IMR-90 (cell line): ENCODE measurements around the gene CILP.

Source experiments
- CEBPB ChIP-seq: IDR thresholded peaks from 2 replicates; pipeline ENCODE4 v1.6.1; 2012; ENCODE audit warnings: low read depth, low read length, improper control_type of control experiment
- FOS ChIP-seq: fragments of 150-350 bp; IDR thresholded peaks from 2 replicates; pipeline ENCODE4 v1.6.1; 2016; ENCODE audit warnings: low read depth, low read length
- POLR2A ChIP-seq: IDR thresholded peaks from 2 replicates; pipeline ENCODE4 v1.6.1; 2012; ENCODE audit warnings: mild to moderate bottlenecking, low read depth, low read length
- USF2 ChIP-seq: fragments of 150-350 bp; IDR thresholded peaks from 2 replicates; pipeline ENCODE4 v1.6.1; 2017; ENCODE audit warnings: mild to moderate bottlenecking, antibody characterized with exemption, low read length, low read depth
- TF ChIP-seq, protein P1 (sequence below): conservative IDR thresholded peaks from 2 replicates; pipeline ENCODE4 v1.5.1; 2012; ENCODE audit warnings: mild to moderate bottlenecking, low read depth, low read length, improper control_type of control experiment

DNA sequence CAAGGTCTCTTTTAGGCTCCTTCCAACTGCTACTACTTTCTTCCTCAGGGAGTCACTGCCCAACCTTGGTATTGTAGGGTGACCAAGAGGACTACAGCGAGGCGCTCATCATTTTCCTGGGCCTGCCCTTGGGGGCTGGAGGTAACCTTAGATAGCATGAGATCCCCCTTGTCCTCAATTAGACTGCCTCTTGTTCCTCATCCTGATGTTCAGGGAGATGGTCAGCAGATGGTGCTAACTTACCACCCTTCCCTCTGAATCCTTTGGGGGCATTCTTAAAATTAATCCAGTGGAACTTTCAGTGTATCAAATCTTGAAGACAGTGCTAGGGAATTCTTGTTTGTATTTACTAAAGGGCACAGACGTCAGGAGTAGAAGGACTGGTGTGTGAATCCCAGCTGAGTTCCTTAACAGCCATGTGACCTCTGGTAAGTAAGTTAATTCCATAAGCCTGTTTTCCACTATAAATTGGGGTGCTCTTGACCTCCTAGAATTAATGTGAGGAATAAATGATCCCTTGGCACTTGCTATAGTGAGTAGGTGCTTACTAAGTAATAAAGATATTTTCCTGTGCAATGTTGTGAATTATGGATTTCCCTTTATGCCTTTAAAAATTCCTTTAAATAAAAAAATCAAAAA, 22.1 kb downstream of the CILP start:
- TF ChIP-seq USF2 = peak; percentile 26; the same call in 1 of the 2 replicates
- TF ChIP-seq POLR2A = no peak
- TF ChIP-seq, protein P1, sequence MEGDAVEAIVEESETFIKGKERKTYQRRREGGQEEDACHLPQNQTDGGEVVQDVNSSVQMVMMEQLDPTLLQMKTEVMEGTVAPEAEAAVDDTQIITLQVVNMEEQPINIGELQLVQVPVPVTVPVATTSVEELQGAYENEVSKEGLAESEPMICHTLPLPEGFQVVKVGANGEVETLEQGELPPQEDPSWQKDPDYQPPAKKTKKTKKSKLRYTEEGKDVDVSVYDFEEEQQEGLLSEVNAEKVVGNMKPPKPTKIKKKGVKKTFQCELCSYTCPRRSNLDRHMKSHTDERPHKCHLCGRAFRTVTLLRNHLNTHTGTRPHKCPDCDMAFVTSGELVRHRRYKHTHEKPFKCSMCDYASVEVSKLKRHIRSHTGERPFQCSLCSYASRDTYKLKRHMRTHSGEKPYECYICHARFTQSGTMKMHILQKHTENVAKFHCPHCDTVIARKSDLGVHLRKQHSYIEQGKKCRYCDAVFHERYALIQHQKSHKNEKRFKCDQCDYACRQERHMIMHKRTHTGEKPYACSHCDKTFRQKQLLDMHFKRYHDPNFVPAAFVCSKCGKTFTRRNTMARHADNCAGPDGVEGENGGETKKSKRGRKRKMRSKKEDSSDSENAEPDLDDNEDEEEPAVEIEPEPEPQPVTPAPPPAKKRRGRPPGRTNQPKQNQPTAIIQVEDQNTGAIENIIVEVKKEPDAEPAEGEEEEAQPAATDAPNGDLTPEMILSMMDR = peak; percentile 92
- no peak for TF ChIP-seq FOS
- no peak for TF ChIP-seq CEBPB
